Medulla oblongata (tissue), 1 donor: ENCODE data around the gene LGR4.
A peak's percentile ranks its signal among the peaks of the same experiment; 100 is the strongest.
"Not testable (repeated sequence)": the region's sequence is repeated elsewhere in the genome, so short reads cannot be mapped to it uniquely, and the experiment has no call there.

Source experiments
- DNase-seq: peaks from one replicate; pipeline ENCODE4 v3.0.0-alpha.2; 2015; ENCODE audit errors: extremely low spot score

LGR4 gene

DNA sequence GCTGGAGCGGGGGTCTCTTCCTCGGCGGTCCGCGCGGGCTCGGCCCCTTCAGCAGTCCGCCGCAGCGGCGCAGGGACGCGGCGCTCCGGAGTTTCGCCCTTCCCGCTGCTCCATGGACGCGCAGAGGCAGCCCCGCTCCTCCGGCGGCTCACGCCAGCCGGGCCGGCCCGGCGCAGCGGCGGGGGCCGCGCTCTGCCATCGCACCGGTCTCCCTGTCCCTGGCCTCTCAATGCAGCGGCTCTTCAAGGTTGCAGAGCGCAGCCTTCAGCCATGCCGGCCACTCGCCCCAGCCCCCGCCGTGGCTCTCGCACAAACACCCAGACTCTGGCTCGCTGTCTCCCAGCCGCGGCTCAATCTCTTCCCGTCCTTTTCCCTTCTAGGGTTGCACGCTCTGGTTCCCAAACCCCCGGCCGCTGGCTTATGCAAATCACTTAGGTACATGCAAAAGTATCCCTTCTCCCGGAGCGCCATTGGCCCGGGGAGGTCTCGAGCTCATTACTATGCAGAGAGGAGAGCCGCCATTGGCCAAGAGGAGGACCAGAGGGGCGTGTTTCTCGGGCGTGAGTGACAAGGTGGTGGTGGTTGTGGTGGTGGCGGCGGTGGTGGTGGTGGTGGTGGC is at the start of gene LGR4:
TSS of gene LGR4 (minus strand) at position 393 of the 619 bp plus-strand sequence. CDS start 488 bp downstream, outside the sequence.
- DNase-seq = peak; percentile 97

- no peak for DNase-seq
These were observed 47.6 kb upstream of the LGR4 start for GRCh38 chr11:27520226-27520625.

GRCh38 chr11:27518518-27518917 is 45.9 kb upstream of the LGR4 start:
- no peak for DNase-seq

DNA sequence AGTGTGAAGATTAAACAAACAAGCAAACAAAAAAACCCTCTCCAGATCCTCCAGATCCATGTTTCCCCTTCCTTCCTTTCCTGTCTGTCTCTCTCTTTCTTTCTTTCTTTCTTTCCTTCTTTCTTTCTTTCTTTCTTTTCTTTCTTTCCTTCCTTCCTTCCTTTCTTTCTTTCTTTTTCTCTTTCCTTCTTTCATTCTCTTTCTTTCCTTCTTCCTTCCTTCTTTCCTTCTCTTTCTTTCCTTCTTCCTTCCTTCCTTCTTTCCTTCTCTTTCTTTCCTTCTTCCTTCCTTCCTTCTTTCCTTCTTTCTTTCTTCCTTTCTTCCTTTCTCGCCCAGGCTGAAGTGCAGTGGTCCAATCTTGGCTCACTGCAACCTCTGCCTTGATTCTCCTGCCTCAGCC is 44.9 kb upstream of the LGR4 start:
- not testable (repeated sequence) for DNase-seq

GRCh38 chr11:27514558-27514957 is 42.0 kb upstream of the LGR4 start:
- no peak for DNase-seq

GRCh38 chr11:27514076-27514475 is 41.5 kb upstream of the LGR4 start:
- no peak for DNase-seq

GRCh38 chr11:27513389-27513788 is 40.8 kb upstream of the LGR4 start:
- DNase-seq = no peak

DNA sequence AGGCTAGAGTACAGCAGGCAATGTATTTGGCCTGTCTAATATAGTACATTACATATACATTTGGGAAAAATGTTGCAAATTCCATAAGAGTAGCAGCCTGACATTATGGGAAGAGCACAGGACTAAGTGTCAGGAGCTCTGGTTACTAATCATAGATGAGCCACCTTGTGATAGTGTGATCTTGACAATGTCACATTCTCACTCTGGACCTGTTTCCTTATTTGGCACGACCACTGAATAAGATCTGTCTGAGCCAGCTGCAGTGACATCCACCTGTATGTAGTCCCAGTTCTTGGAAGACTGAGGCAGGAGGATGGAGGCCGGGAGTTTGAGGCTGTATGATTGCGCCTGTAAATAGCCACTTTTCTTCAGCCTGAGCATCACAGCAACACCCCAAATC is 39.6 kb upstream of the LGR4 start:
- DNase-seq = no peak

- DNase-seq = no peak
These were observed 37.3 kb upstream of the LGR4 start for GRCh38 chr11:27509908-27510307.

- DNase-seq = no peak
These were observed 35.1 kb upstream of the LGR4 start for GRCh38 chr11:27507557-27508322.

GRCh38 chr11:27506200-27507182 is 33.9 kb upstream of the LGR4 start, which contains the start of gene LIN7C:
LIN7C (minus strand) TSS chr11:27506769; CDS start chr11:27506752, 17 bp downstream.
- peak; percentile 98 for DNase-seq

DNA sequence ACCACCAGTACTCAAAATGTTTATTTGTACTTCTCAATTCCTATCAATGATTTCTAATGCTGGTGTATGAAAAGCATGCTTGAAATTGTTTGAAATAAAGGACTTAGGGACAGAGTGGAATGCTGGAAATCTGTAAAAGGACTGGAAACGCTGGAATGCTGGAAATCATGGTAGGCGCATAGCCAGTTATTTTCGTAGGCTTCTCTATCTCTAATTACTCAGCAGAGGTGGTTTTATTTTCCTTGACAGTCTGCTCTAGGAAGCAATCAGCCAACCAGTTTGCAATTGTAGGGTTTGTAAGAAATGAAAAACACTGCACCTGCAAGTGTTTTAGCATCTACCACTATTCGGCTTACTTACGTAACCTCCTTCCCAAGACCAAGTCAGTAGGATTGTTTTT is 33.2 kb upstream of the LGR4 start:
- DNase-seq = no peak

DNA sequence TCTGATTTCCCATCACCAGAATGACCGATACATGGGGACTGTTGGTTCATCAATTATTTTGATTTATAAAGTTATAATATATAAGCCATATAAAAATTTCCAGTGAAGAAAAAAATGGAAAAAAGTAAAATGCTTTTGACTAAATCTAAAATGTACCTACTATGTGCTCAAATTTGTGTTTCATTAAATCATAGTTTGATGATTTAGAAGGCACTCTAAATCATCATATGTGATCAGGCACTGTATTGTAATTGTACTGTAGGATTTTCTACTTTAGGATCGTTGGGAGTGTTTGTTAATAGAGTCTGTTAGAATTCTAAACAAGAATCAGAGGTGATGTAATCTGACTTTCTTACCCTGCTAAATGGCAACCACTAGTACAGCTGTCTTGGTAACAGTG is 31.6 kb upstream of the LGR4 start:
- DNase-seq = no peak

DNA sequence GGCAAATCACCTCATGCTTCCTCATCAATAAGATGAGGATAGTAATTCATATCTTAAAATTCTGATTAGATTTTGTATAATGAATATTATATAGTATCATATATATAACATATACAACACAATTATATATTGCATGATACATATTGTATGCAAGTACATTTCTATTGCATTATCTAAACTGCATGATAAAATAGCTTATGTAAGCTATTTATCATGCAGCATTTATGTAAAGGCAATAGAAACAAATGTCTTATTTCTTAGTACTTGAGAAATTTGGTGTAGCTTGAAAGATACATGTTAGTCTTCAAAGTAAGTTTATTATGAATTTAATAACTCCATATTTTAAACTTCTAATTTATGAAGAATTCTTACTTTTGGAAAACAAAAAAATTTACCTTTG is 28.5 kb upstream of the LGR4 start:
- no peak for DNase-seq

- no peak for DNase-seq
These were observed 25.3 kb upstream of the LGR4 start for GRCh38 chr11:27497911-27498310.

DNA sequence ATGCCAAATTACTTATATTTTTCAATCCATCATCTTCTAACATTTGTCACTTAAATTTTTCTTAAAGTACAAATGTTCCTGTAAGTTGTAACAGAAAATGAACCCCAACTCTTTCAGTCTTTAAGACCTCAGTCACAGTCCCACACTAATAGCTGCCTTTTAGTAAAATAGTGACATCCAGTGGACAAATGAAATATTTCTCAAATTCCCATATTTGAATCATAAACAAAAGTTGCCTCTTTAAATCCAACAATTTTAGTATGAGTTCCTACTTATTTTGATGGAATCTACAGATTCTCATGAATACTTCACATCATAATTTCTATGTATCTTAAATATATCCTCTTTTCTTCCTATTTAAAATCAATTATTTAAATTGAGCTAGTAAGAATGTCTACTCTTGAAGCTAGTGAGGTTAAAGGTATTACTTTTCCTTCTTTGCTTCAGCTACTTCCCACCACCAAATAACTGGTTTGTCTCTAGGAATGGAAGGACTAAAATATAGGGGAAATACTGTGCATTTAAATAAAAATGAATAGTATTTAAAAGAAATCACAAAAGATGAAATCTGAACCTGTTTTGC is 24.8 kb upstream of the LGR4 start:
- peak; percentile 59 for DNase-seq

- no peak for DNase-seq
These were observed 23.9 kb upstream of the LGR4 start for GRCh38 chr11:27496461-27496860.

- no peak for DNase-seq
These were observed 23.2 kb upstream of the LGR4 start for GRCh38 chr11:27495710-27496300.

DNA sequence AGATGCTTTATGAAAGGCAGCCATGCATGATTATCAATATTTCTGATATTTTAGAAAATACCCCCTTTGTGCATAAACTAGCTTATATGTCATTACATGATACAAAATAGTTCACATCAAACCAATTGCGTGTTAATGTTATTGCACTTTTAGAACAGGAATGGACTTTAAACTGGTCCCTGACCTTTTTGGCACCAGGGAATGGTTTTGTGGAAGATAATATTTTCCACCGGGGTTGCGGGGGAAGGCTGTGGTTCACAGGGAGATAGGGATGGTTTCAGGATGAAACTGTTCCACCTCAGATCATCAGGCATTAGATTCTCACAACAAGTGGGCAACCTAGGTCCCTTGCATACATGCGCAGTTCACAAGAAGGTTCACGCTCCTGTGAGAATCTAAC is 16.5 kb upstream of the LGR4 start:
- DNase-seq = no peak

DNA sequence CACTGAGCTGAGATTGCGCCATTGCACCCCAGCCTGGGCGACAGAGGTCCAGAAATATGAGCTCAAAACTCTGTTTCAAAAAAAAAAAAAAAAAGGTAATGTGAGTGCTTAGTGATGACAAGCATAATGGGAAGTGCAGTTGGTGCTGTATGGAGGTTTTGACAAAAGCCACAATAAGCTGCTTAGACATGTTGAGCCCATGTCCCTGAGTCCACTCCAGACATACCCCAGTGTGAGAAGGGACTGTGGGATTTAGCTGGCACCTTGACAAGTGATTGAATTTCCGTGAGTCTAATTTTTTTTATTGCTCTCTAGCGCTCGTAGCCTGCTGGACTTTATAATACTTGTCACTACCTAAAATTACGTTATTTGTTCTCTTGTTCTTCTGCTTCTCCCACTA is 15.1 kb upstream of the LGR4 start:
- DNase-seq = no peak
